Measurements from ENCODE around the gene PER1. TPM values are rescaled to one million over a fixed set of nuclear protein-coding genes. Genes with fewer than 3 reads are reported as not detected.
A peak's percentile ranks its signal among the peaks of the same experiment; 100 is the strongest.

The PER1 gene
- total RNA-seq, 6 donors from 2014 or later = 112 to 358 (median 288) TPM

DNA sequence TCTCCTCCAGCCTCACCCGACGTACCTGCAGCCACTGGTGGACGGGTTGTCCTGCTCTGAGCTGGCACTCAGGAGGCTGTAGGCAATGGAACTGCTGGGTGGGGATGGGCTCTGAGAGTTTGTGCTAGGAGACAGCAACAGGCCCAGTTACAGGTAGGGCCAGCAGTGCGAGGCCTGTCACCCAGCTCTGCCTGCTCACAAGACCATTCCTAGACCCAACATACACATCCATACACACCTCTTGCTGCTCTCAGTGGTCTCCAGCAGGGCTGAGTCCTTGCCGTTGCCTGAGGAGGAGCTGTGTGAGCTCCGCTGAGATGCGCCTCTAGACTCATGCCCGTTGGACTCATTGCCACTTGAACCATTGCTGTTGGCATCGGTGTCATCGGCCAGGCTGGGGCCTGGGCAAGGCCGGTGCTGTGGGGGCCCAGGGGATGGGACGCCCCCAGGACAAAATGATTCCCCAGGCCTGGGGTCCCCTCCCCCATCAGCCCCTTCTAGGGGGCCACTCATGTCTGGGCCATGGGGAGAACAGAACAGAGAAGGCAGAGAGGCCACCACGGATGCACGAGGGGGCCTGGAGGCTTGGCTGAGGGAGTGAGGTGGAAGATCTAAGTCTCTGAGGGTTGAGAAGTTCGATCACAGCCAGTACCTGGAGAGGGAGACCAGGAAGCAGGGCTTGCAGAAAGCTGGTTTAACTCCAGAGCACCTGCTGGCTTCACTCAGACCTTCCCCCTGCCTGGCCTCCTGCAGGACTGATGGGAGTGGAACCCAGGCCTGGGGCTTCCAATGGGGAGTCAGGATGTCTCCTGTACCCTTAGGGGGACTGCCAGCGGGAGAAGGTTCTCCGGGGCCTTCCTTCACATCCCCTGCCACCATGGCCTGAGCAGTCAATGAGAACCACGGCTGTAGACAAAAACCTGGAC is 1.7 kb downstream of the PER1 start:
- no peaks in the 10 kb centered on the region for H3K9me3 ChIP-seq
- ATAC-seq (ENCODE audit: low FRiP score in 2 of 2) = no peak
- DNase-seq = peak in 1 of 2 donors; percentile 79
- no peak for TF ChIP-seq POLR2AphosphoS5 (IDR thresholded peaks at IDR 0.05)
- TF ChIP-seq, protein P1, sequence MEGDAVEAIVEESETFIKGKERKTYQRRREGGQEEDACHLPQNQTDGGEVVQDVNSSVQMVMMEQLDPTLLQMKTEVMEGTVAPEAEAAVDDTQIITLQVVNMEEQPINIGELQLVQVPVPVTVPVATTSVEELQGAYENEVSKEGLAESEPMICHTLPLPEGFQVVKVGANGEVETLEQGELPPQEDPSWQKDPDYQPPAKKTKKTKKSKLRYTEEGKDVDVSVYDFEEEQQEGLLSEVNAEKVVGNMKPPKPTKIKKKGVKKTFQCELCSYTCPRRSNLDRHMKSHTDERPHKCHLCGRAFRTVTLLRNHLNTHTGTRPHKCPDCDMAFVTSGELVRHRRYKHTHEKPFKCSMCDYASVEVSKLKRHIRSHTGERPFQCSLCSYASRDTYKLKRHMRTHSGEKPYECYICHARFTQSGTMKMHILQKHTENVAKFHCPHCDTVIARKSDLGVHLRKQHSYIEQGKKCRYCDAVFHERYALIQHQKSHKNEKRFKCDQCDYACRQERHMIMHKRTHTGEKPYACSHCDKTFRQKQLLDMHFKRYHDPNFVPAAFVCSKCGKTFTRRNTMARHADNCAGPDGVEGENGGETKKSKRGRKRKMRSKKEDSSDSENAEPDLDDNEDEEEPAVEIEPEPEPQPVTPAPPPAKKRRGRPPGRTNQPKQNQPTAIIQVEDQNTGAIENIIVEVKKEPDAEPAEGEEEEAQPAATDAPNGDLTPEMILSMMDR (IDR thresholded peaks at IDR 0.05) = no peak
- TF ChIP-seq EP300 (IDR thresholded peaks at IDR 0.05) = no peak
- no peak for TF ChIP-seq POLR2A (IDR thresholded peaks at IDR 0.05)
- WGBS, 2 donors = 77 to 81% methylated on average over 13 to 18 of the region's 18 CpGs
- H3K27me3 ChIP-seq = no peaks in the 10 kb centered on the region
- peak overlapping the region; percentile 34 to 85 (median 70) for H3K4me3 ChIP-seq
- H3K27ac ChIP-seq = peak overlapping the region; percentile 98 to 100 (median 99)
- H3K4me1 ChIP-seq = peaks cover 31 to 57% (median 36%) of the 10 kb centered on the region in 4 donors
- H3K36me3 ChIP-seq = peaks cover 54 to 64% (median 58%) of the 10 kb centered on the region in 4 donors

DNA sequence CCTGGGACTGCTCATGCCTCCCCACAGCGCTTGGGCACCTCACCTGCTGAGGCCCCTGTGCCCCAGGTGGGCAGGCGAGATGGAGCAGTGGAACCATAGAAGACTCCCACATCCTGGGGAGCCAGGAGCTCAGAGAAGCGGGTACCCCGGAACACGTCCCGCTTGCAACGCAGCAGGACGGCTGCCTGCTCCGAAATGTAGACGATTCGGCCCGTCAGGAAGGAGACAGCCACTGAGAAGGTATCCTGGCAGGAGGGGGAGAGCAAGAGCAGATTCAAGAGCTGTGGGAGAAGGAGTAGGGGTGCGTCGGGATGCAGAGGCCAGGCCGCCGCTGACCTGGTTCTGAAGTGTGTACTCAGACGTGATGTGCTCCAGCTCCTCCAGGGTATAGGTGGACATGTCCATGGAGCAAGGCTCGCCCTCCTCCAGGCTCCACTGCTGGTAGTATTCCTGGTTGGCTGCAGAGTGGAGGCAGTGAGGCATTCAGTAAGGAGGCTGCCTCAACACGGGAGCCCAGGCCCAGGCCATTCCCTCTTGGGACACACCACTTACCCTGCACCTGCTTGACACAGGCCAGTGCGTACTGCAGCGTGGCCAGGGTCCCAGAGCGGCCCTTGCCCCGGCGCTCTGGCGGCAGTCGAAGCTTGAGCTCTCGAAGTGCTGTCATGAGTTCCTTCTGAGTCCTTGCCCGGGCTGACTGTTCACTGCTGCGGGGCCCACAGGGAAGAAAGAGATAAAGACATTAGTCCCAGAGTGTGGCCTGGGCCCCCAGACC is 2.6 kb downstream of the PER1 start:
- H3K9me3 ChIP-seq = no peaks in the 10 kb centered on the region
- ATAC-seq (ENCODE audit: low FRiP score in 2 of 2) (no peak), DNase-seq (peak in 1 of 2 donors; percentile 78)
- no peaks in the 10 kb centered on the region for H3K27me3 ChIP-seq
- H3K4me1 ChIP-seq = peaks cover 31 to 57% (median 35%) of the 10 kb centered on the region in 4 donors
- H3K27ac ChIP-seq = peak overlapping the region; percentile 98 to 100 (median 99)
- peak overlapping the region in 1 of 4 donors; percentile 85 for H3K4me3 ChIP-seq
- TF ChIP-seq POLR2A (IDR thresholded peaks at IDR 0.05) (no peak), POLR2AphosphoS5 (IDR thresholded peaks at IDR 0.05) (no peak)
- H3K36me3 ChIP-seq = peaks cover 61 to 72% (median 67%) of the 10 kb centered on the region in 4 donors
- 92 to 94% methylated on average over 18 to 29 of the region's 29 CpGs for WGBS, 2 donors

DNA sequence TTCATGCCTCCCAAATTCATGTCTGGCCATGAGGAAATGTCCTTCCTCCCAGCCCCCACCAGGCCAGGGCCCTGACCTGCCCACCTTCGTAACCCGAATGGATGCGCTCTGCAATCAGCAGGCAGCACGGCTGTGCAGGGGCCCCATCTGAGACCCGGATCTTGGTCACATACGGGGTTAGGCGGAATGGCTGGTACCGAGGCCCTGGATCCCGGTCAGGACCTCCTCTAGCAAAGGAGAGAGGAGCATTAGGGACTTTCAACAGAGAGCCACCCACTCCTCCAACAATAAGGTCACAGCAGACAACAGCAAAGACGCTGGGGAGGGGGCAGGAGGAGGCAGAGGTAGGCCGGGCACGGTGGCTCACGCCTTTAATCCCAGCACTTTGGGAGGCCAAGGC is 3.6 kb downstream of the PER1 start:
- Histone ChIP-seq H3K4me1 (peaks cover 26 to 52% (median 31%) of the 10 kb centered on the region in 4 donors), H3K27me3 (no peaks in the 10 kb centered on the region), H3K27ac (peak overlapping the region in 3 of 4 donors; percentile 37 to 60 (median 40)), H3K4me3 (no peak overlapping the region), H3K36me3 (peaks cover 72 to 83% (median 77%) of the 10 kb centered on the region in 4 donors), H3K9me3 (no peaks in the 10 kb centered on the region)
- ATAC-seq (ENCODE audit: low FRiP score in 2 of 2) (no peak), DNase-seq (peak in 1 of 2 donors; percentile 45)
- TF ChIP-seq POLR2AphosphoS5 (IDR thresholded peaks at IDR 0.05) (no peak), EP300 (IDR thresholded peaks at IDR 0.05) (no peak), POLR2A (IDR thresholded peaks at IDR 0.05) (no peak)
- TF ChIP-seq, protein P1 (IDR thresholded peaks at IDR 0.05) = no peak
- WGBS, 2 donors = 87 to 92% methylated on average over 9 of the region's 13 CpGs

DNA sequence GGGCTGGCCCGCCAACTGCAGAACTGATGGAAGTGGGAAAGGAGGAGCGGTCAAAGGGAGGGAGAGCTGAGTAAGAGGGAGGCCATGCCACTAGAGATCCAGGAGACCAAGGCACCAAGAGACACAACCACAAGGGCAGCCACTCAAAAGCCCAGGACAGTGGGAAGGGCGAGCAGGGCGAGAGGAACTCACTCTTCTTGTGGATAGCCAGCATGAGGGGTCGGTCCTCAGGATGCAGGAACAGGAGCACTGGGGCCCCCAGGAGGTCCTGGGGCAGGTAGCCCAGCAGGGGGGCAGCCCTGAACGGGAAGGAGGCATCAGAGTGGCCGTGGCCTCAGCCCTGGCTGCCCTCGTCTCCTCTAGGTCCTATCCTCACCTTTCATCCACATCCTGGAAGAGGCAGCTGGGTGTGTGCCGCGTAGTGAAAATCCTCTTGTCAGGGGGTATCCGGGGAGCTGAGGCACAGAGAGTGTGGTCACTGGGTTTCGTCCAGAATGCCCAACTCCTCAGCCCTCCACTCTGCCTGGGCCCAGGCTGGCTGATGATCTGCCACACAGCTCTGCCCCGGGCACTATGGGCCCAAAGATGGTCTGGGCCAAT is 4.3 kb downstream of the PER1 start:
- H3K9me3 ChIP-seq = no peaks in the 10 kb centered on the region
- DNase-seq (peak in 1 of 2 donors; percentile 48), ATAC-seq (ENCODE audit: low FRiP score in 2 of 2) (no peak)
- H3K4me3 ChIP-seq = no peak overlapping the region
- no peaks in the 10 kb centered on the region for H3K27me3 ChIP-seq
- peak overlapping the region in 3 of 4 donors; percentile 37 to 61 (median 60) for H3K27ac ChIP-seq
- WGBS, 2 donors = 91 to 97% methylated on average over 7 to 13 of the region's 13 CpGs
- peaks cover 72 to 83% (median 80%) of the 10 kb centered on the region in 4 donors for H3K36me3 ChIP-seq
- TF ChIP-seq, protein P1 (IDR thresholded peaks at IDR 0.05) = no peak
- no peak for TF ChIP-seq EP300 (IDR thresholded peaks at IDR 0.05)
- TF ChIP-seq POLR2A (IDR thresholded peaks at IDR 0.05) = no peak
- no peak for TF ChIP-seq POLR2AphosphoS5 (IDR thresholded peaks at IDR 0.05)
- H3K4me1 ChIP-seq = peaks cover 20 to 51% (median 24%) of the 10 kb centered on the region in 4 donors
